GM21381 (cell line): ENCODE results near the gene ARL16.
"Not testable (repeated sequence)": the region's sequence is repeated elsewhere in the genome, so short reads cannot be mapped to it uniquely, and the experiment has no call there.

Experiments
- ATAC-seq: cut with Tn5 transposase; IDR thresholded peaks from one replicate; pipeline ENCODE4 v1.9.1; 2021; ENCODE audit warnings: mild to moderate bottlenecking, moderate library complexity; ENCODE audit not compliant: unreplicated experiment

ARL16 gene

GRCh38 chr17:81696218-81696941 is 12.8 kb upstream of the ARL16 start:
- ATAC-seq, result no peak

GRCh38 chr17:81695801-81696200 is 12.2 kb upstream of the ARL16 start:
- no peak for ATAC-seq

DNA sequence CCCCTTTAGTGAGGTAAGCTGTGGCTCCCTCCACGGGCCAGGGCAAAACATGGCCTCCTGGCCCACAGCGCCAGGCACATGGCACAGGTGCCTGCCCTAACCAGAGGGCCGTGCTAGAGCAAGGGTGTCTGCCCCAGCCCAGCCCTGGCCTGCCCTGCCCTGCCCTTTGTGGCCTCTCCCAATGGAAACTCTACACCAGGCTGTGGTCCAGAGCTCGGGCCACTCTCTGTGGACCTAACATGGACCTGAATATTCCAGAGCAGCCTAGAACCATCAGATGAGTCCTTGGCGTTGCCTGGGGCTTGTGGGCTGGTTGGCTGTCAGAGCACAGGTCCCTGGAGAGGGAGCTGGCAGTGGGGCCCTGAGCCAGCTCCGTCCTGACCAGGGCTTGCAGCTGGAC is 11.6 kb upstream of the ARL16 start:
- ATAC-seq, result no peak

- ATAC-seq, result no peak
Measured at GRCh38 chr17:81694810-81695209, 11.2 kb upstream of the ARL16 start.

DNA sequence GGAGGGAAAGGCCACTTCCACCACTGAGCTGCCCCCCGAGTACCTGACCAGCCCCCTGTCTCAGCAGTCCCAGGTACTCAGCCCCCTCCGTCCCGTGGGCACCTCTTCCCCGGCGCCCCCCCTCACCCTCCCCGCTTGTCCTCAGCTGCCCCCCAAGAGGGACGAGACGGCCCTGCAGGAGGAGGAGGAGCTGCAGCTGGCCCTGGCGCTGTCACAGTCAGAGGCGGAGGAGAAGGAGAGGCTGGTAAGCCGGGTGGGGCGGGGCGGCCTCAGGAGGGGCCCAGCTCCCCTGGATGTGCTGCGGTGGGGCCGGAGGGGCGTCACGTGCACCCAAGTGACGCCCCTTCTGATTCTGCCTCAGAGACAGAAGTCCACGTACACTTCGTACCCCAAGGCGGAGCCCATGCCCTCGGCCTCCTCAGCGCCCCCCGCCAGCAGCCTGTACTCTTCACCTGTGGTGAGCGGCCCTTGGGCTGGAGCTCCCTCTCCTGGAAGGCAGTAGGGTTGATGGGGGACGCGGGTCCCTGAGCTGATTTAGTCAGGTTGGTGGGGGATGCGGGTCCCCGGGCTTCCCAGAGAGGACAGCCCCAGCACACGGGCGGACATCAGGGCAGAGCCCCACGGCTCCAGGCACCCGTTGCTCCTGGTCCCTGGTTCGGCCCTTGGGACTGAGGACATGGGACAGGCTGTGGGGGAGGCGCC is 10.1 kb upstream of the ARL16 start:
- ATAC-seq, result no peak

GRCh38 chr17:81691608-81692007 is 8.0 kb upstream of the ARL16 start:
- ATAC-seq, result no peak

DNA sequence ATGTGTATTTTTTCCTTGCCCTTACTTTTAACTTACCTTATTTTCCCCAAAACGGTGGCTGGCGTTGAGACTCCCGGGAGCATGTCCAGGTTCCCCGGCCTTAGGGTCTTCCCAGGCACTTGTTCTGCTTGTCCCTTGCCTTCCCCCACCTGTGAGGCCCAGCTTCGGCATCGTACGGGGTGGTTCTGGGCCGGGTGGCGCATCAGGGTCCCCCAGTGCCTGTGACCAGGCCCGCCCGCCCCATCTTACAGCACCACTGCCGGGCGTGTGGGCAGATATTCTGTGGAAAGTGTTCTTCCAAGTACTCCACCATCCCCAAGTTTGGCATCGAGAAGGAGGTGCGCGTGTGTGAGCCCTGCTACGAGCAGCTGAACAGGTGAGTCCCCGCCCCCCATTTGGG is 7.6 kb upstream of the ARL16 start:
- ATAC-seq, result no peak

DNA sequence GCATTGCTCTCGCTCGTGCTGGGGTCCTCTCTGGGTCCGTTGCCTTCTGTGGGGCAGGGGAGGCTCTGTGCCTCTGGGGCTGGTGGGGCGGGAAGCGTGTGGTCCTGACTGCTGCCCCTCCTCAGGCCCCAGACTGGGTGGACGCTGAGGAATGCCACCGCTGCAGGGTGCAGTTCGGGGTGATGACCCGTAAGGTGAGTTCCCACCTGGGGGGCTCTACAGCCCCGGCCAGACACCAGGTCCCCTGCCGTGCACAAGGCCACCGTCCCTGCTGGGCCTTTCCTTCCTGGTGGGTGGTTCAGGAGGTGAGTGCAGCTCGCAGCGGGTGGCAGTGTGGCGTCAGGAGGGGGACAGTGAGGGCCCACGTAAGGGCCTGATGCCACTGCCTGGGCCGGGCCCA is 7.0 kb upstream of the ARL16 start:
- ATAC-seq, result no peak

DNA sequence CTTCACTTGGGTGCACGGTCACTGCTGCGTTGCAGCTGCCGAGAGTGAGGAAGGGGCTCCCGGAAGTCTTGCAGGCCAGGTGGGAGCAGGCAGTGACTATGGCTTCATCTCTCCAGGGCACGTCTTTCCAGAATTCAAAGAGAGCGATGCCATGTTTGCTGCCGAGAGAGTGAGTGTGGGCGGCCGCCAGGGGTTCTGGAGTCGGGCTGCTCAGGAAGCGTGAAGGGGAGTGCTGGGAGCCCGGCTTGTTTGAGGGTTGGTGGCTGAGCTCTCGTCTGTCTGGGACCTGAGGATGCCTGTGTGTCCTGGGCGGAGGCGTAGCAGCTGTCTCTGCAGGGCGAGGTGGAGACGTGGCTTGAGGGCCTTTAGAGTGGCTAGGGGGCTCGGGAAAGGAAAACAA is 6.5 kb upstream of the ARL16 start:
- no peak for ATAC-seq

DNA sequence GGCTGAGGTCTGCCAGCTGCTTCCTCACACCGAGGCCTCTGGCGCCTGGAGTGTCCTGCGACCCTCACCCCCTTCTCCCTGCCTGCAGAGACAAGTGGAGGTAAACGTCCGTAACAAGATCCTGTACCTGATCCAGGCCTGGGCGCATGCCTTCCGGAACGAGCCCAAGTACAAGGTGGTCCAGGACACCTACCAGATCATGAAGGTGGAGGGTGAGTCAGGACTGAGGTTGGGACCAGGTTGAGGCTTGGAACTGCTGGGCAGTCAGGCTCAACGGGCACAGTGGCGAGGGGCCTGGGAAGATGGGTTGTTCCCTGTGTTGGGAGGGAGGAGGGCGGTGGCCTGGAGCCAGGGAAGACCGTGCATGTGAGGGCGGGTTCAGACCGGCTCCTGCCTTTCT is 5.0 kb upstream of the ARL16 start:
- no peak for ATAC-seq

- ATAC-seq, result no peak
Measured at GRCh38 chr17:81687770-81688541, 4.4 kb upstream of the ARL16 start.

GRCh38 chr17:81686614-81687013 is 3.0 kb upstream of the ARL16 start:
- ATAC-seq, result no peak

DNA sequence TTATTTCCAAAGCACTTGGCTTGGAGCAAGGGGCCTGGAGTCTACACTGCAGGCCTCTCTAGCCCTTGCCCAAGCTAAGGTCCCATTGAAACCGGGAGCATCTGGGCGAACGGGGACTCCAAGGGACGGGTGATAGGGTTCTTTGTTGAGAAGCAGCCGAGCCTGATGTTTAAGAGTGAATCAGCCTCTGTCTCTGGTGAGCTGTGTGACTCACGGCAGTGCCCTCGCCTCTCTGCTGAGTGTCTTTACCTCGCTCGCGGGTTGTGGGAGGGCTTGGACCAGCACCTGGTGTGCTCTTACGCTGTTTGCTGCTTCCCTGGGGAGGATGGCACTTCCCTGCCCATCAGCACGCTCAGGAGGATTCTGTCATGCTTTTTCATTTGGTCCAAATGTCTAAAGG is 1.5 kb upstream of the ARL16 start:
- ATAC-seq, result no peak

- no peak for ATAC-seq
Measured at GRCh38 chr17:81684442-81684911, 880 bp upstream of the ARL16 start.

- peak; percentile 18 for ATAC-seq
Measured at GRCh38 chr17:81683208-81683583, 401 bp downstream of the ARL16 start.

GRCh38 chr17:81682565-81683207 is 911 bp downstream of the ARL16 start:
- no peak for ATAC-seq

- no peak for ATAC-seq
Measured at GRCh38 chr17:81681672-81682071, 1.9 kb downstream of the ARL16 start.

GRCh38 chr17:81680150-81680549 is 3.4 kb downstream of the ARL16 start:
- no peak for ATAC-seq

- ATAC-seq, result no peak
Measured at GRCh38 chr17:81676906-81677305, 6.7 kb downstream of the ARL16 start.

DNA sequence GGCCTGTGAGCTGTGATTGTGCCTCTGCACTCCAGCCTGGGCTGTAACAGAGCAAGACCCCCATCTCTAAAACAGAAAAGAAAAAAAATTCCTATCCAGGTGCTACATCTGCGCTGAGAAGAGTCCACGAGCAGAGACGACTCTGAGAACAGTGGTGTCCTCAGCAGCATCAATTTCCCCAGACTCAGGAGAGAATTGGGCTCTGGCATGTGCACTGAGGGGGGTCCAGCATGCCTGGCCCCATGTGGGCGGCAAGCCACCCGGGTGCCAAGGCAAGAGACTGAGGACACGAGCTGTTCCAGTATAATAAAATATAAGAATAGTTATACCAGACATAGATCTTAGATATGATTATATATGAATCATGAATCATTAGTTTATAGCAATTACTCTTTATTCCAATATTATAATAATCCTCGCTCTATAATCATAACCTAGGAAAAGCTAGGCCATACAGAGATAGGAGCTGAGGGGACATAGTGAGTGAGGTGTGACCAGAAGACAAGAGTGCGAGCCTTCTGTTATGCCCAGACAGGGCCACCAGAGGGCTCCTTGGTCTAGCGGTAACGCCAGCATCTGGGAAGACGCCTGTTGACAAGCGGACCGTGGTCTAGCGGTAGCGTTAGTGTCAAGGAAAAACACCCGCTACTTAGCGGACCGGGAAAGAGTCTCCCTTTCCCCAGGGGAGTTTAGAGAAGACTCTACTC is 7.9 kb downstream of the ARL16 start:
- not testable (repeated sequence) for ATAC-seq
